Neural progenitor cell (in vitro differentiated cells): Measurements from ENCODE around the gene DHRS1. TPM values are rescaled to one million over a fixed set of nuclear protein-coding genes. Genes with fewer than 3 reads are reported as not detected.

Source experiments
- DNase-seq: peaks from one replicate; pipeline ENCODE4 v3.0.0-alpha.2; 2016; ENCODE audit warnings: low spot score
- H2AFZ ChIP-seq: fragments of 200-600 bp; sonication (generic); replicated peaks from 2 replicates; pipeline ENCODE4 v1.6.1; 2016; ENCODE audit warnings: antibody characterized with exemption
- H3F3A ChIP-seq: fragments of 200-600 bp; sonication (generic); 2 replicates; pipeline ENCODE4 v1.6.1; 2016; ENCODE audit warnings: antibody characterized with exemption, low read depth
- H3K27ac ChIP-seq: fragments of 200-600 bp; sonication (generic); 2 replicates; pipeline ENCODE4 v1.5.1; 2016; ENCODE audit warnings: mild to moderate bottlenecking
- H3K27me3 ChIP-seq: fragments of 200-600 bp; sonication (generic); 2 replicates; pipeline ENCODE4 v1.6.1; 2016; ENCODE audit warnings: mild to moderate bottlenecking, moderate library complexity
- H3K36me3 ChIP-seq: fragments of 200-600 bp; sonication (generic); 2 replicates; pipeline ENCODE4 v1.5.1; 2016
- H3K4me1 ChIP-seq: fragments of 200-600 bp; sonication (generic); 2 replicates; pipeline ENCODE4 v1.6.1; 2016; ENCODE audit warnings: mixed run types
- H3K4me2 ChIP-seq: fragments of 200-600 bp; sonication (generic); 2 replicates; pipeline ENCODE4 v1.6.1; 2016
- H3K4me3 ChIP-seq: fragments of 200-600 bp; sonication (generic); 2 replicates; pipeline ENCODE4 v1.5.1; 2016
- H3K79me2 ChIP-seq: fragments of 200-600 bp; sonication (generic); 2 replicates; pipeline ENCODE4 v1.6.1; 2016; ENCODE audit warnings: low read depth
- H3K9ac ChIP-seq: fragments of 200-600 bp; sonication (generic); 2 replicates; pipeline ENCODE4 v1.6.1; 2016
- H3K9me3 ChIP-seq: fragments of 200-600 bp; sonication (generic); 2 replicates; pipeline ENCODE4 v1.5.1; 2016; ENCODE audit warnings: low read depth
- H4K20me1 ChIP-seq: fragments of 200-600 bp; sonication (generic); 2 replicates; pipeline ENCODE4 v1.6.1; 2016; ENCODE audit warnings: low read depth
- H3K27ac Mint-ChIP-seq: 3 replicates; pipeline ENCODE4 v1.8.0; 2021; ENCODE audit warnings: mixed read lengths
- H3K27me3 Mint-ChIP-seq: 2 replicates; pipeline ENCODE4 v1.8.0; 2022; ENCODE audit warnings: low read depth, mild to moderate bottlenecking, inconsistent platforms, moderate library complexity, mixed read lengths; ENCODE audit not compliant: insufficient read depth
- H3K36me3 Mint-ChIP-seq: 3 replicates; pipeline ENCODE4 v1.8.0; 2021; ENCODE audit warnings: mixed read lengths
- H3K4me1 Mint-ChIP-seq: 3 replicates; pipeline ENCODE4 v1.8.0; 2021; ENCODE audit warnings: mixed read lengths
- H3K4me3 Mint-ChIP-seq: 3 replicates; pipeline ENCODE4 v1.8.0; 2021; ENCODE audit warnings: mild to moderate bottlenecking, moderate library complexity, mixed read lengths
- H3K9me3 Mint-ChIP-seq: 3 replicates; pipeline ENCODE4 v1.8.0; 2020; ENCODE audit warnings: mixed read lengths
- CTCF ChIP-seq: fragments of 200-600 bp; sonication (generic); IDR thresholded peaks from 2 replicates; pipeline ENCODE4 v1.5.1; 2017; ENCODE audit warnings: antibody characterized with exemption, mild to moderate bottlenecking
- EZH2 ChIP-seq: fragments of 200-600 bp; sonication (generic); IDR thresholded peaks from 2 replicates; pipeline ENCODE4 v1.6.1; 2017; ENCODE audit warnings: antibody characterized with exemption, mild to moderate bottlenecking, moderate library complexity
- EZH2phosphoT487 ChIP-seq: fragments of 200-600 bp; sonication (generic); IDR thresholded peaks from 2 replicates; pipeline ENCODE4 v1.6.1; 2017; ENCODE audit warnings: antibody characterized with exemption
- total RNA-seq: library from RNA; depleted of rRNA; stranded (reverse); fragments of >200 nt; gene quantifications from 2 replicates; pipeline ENCODE4 v1.2.3, GENCODE V29; 2015; ENCODE audit warnings: low replicate concordance

The DHRS1 gene
- total RNA-seq, 1 donor from 2014 or later, result 19.7 TPM

DNA sequence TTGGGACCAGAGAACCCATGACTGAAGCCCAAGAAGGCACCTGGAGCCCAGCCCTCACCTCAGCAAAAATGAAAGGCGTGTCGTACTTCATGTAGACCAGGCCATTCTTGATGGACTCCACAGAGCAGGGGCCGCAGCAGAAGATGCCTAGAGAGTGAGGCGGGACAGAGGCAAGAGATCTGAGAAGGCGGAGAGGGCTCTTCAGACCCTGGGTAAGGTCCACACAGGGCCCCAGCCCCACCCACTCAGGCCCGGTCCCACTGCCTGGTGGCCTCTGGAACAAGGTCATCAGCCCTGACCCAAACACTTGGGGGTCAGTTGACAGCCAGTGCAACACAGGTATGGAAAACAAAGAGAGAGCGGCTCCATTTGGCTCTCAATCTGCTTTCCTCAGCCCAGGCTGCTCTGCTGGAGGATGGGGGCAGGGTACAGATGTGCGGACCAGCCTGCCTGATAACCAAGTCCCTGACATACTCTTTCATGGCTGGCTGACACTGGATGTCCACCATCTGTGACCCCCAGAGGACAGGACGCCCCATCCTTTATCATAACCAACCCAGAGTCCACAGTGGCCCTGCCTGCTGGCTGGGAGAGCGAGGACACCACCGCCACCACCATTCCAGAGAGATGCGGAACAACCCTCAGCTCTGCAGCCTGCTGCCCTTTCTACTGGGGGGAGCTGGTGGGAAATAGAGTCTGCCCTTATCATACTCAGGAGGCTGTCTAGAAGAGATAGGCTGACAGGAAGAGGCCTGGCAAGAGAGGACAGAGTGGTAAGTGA lies 43.5 kb downstream of the DHRS1 start:
- Histone ChIP-seq H2AFZ (no peak overlapping the region), H3K4me3 (no peak overlapping the region), H3F3A (no peaks in the 10 kb centered on the region), H3K4me2 (no peak overlapping the region), H3K36me3 (no peaks in the 10 kb centered on the region), H3K27ac (no peak overlapping the region), H3K79me2 (no peaks in the 10 kb centered on the region), H3K9me3 (no peaks in the 10 kb centered on the region), H3K9ac (no peak overlapping the region), H3K4me1 (no peaks in the 10 kb centered on the region), H3K27me3 (no peaks in the 10 kb centered on the region), H4K20me1 (no peaks in the 10 kb centered on the region)
- H3K9me3 Mint-ChIP-seq, result no peaks in the 10 kb centered on the region
- H3K4me1 Mint-ChIP-seq, result no peaks in the 10 kb centered on the region
- peaks cover 2% of the 10 kb centered on the region for H3K27me3 Mint-ChIP-seq
- DNase-seq, result no peak
- TF ChIP-seq EZH2 (no peak), EZH2phosphoT487 (no peak), CTCF (no peak)
- H3K36me3 Mint-ChIP-seq, result no peaks in the 10 kb centered on the region
- no peak overlapping the region for H3K27ac Mint-ChIP-seq
- no peak overlapping the region for H3K4me3 Mint-ChIP-seq

DNA sequence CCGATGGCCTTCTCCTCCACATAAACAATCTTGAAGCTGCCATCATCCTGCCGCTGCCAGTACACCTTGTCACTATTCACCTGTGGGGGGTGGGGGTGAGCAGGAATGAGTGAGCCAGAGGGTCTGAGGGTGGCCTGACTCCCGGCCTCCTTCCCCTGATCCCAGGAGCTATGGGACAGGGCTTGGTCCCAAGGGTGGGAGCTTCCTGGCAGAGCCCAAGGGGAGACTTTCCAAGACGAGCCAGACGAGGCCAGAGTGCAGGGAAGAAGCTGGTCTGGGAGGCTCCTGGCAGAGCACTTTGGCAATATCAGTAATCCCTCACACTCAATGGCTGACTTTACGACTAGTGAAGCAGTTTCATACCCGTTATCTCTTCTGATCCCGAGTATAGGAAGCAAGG lies 44.1 kb downstream of the DHRS1 start:
- no peaks in the 10 kb centered on the region for H3K79me2 ChIP-seq
- H3K27ac Mint-ChIP-seq, result no peak overlapping the region
- no peak overlapping the region for H3K27ac ChIP-seq
- H3K9me3 Mint-ChIP-seq, result no peaks in the 10 kb centered on the region
- no peak overlapping the region for H3K4me2 ChIP-seq
- no peaks in the 10 kb centered on the region for H3K36me3 Mint-ChIP-seq
- no peaks in the 10 kb centered on the region for H3K9me3 ChIP-seq
- H2AFZ ChIP-seq, result no peak overlapping the region
- no peaks in the 10 kb centered on the region for H3F3A ChIP-seq
- H3K4me3 Mint-ChIP-seq, result no peak overlapping the region
- DNase-seq, result no peak
- no peaks in the 10 kb centered on the region for H3K27me3 ChIP-seq
- no peaks in the 10 kb centered on the region for H3K4me1 Mint-ChIP-seq
- no peak overlapping the region for H3K9ac ChIP-seq
- no peaks in the 10 kb centered on the region for H4K20me1 ChIP-seq
- no peak overlapping the region for H3K4me3 ChIP-seq
- peaks cover 2% of the 10 kb centered on the region for H3K27me3 Mint-ChIP-seq
- H3K36me3 ChIP-seq, result no peaks in the 10 kb centered on the region
- TF ChIP-seq EZH2 (no peak), CTCF (no peak), EZH2phosphoT487 (no peak)
- no peaks in the 10 kb centered on the region for H3K4me1 ChIP-seq

- H2AFZ ChIP-seq, result no peak overlapping the region
- TF ChIP-seq EZH2phosphoT487 (no peak), EZH2 (no peak), CTCF (no peak)
- no peaks in the 10 kb centered on the region for H3K9me3 ChIP-seq
- no peak overlapping the region for H3K27ac Mint-ChIP-seq
- H3K4me1 ChIP-seq, result no peaks in the 10 kb centered on the region
- no peaks in the 10 kb centered on the region for H3K36me3 Mint-ChIP-seq
- H3K27me3 Mint-ChIP-seq, result peaks cover 2% of the 10 kb centered on the region
- H3F3A ChIP-seq, result no peaks in the 10 kb centered on the region
- H4K20me1 ChIP-seq, result no peaks in the 10 kb centered on the region
- H3K4me1 Mint-ChIP-seq, result no peaks in the 10 kb centered on the region
- no peaks in the 10 kb centered on the region for H3K27me3 ChIP-seq
- H3K4me2 ChIP-seq, result no peak overlapping the region
- no peaks in the 10 kb centered on the region for H3K79me2 ChIP-seq
- H3K4me3 ChIP-seq, result no peak overlapping the region
- no peak overlapping the region for H3K27ac ChIP-seq
- no peak overlapping the region for H3K9ac ChIP-seq
- H3K9me3 Mint-ChIP-seq, result no peaks in the 10 kb centered on the region
- no peak for DNase-seq
- no peak overlapping the region for H3K4me3 Mint-ChIP-seq
- H3K36me3 ChIP-seq, result no peaks in the 10 kb centered on the region
Measured at GRCh38 chr14:24254630-24255392, 44.8 kb downstream of the DHRS1 start.
